ENCODE results near the gene HOXA3. TPM values are rescaled to one million over a fixed set of nuclear protein-coding genes. Genes with fewer than 3 reads are reported as not detected.

Gene HOXA3
- total RNA-seq, 2 experiments from 2014 or later: not detected

DNA sequence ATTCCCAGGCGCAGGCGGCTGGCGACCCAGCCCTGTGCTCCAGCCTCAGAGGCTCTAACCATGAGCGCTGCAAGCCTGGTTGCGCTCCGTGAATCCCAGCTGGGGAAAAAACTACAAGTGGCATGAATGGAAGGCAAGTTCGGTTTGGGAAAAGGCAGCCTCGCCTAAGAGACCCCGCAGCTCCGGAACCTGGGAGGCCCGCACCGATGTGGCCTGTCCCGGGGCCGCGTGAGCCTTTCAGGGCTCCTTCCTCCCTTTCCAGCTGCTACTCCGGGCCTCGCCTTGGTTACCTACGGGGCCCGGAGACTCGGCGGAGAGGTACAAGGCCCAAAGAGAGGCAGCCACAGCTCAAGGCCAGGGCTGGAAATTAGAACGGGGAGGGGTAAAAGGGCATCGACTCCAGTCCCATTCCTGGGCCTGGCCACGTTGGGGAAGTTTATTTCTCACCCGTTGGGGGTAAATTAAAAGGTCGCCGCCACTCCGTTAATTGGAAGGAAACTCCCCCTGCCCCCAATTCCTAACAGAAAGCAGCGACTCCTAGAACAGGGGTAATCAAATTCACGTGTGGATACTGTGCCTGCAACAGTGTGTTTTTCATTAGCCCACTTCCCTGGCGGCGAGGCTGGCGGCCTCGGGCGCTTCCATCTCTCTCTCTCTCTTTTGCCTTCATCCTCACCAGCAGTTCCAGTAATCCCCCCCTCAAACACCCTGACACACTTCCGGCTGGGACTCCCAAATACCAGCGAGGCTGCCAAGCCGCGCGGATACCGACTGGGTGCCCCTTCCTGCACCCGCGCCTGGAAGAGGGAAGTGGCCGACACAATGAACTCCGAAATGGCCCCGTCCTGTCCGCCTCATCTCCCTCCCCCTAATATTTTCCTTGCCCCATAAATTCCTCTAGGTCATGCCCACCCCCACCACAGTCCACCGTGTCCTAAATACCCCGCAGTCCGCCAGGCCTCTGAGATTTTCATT lies 14.4 kb upstream of the HOXA3 start:
- ChIA-PET POLR2A (interaction anchor here (0.7 to 1.2 kb wide), 2 partner anchors 12 to 14 kb away, joined by 3 to 4 read pairs; partner anchors contain the start of gene HOXA3), CTCF (interaction anchor here (0.9 to 1.9 kb wide), 11 partner anchors 9 to 485 kb away, joined by 3 to 6 read pairs (median 4); partner anchors contain the start of gene EVX1)
- Mint-ChIP-seq H3K4me1 (ENCODE audit: low read depth) (peaks cover 31% of the 10 kb centered on the region), H3K4me3 (no peak overlapping the region), H3K36me3 (ENCODE audit: low read depth) (no peaks in the 10 kb centered on the region), H3K27ac (no peak overlapping the region), H3K9me3 (no peaks in the 10 kb centered on the region), H3K27me3 (peaks cover 86% of the 10 kb centered on the region)
- ATAC-seq: no peak
- TF ChIP-seq, protein P1, sequence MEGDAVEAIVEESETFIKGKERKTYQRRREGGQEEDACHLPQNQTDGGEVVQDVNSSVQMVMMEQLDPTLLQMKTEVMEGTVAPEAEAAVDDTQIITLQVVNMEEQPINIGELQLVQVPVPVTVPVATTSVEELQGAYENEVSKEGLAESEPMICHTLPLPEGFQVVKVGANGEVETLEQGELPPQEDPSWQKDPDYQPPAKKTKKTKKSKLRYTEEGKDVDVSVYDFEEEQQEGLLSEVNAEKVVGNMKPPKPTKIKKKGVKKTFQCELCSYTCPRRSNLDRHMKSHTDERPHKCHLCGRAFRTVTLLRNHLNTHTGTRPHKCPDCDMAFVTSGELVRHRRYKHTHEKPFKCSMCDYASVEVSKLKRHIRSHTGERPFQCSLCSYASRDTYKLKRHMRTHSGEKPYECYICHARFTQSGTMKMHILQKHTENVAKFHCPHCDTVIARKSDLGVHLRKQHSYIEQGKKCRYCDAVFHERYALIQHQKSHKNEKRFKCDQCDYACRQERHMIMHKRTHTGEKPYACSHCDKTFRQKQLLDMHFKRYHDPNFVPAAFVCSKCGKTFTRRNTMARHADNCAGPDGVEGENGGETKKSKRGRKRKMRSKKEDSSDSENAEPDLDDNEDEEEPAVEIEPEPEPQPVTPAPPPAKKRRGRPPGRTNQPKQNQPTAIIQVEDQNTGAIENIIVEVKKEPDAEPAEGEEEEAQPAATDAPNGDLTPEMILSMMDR (IDR thresholded peaks at IDR 0.05): no peak
- DNase-seq: no peak
- intact Hi-C loops (cut with micrococcal nuclease): loop anchor here (5.0 kb wide), 1 partner anchor 35 kb away; the partner anchor contains the start of gene HOXA13

DNA sequence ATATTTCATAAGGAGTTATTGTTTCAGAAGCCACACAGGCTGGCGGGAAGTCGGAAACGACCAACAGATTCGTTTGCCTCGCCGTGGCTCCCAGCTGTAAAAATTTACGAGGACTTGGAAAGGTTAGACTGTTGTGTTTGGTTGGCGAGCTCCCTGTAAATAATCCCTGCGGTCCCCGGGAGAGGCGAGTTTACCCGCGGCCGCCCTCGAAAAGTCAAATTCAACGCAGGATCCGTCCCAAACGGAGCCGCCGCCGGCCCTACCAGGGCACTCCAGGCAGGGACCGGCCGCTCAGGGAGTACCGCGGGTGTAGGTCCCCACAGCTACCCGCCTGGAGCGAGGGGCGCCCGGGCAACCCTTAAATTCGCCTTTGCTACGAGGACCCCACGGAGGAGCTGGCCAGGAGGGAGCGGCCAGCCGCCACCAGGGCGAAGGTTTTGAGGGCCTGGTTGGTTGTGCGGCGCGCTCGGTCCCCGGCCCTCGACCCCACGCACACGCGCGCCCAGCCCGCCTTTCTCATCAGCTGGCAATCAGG lies 13.7 kb upstream of the HOXA3 start:
- H3K9me3 Mint-ChIP-seq: no peaks in the 10 kb centered on the region
- H3K36me3 Mint-ChIP-seq (ENCODE audit: low read depth): no peaks in the 10 kb centered on the region
- no peak overlapping the region for H3K27ac Mint-ChIP-seq
- CTCF ChIA-PET: interaction anchor here (0.9 to 1.9 kb wide), 9 partner anchors 8 to 484 kb away, joined by 3 to 5 read pairs (median 4); partner anchors contain the start of gene EVX1
- POLR2A ChIA-PET: interaction anchor here (0.7 to 1.2 kb wide), 3 partner anchors 11 to 14 kb away, joined by 3 to 4 read pairs (median 4); partner anchors contain the start of gene HOXA3
- no peak overlapping the region for H3K4me3 Mint-ChIP-seq
- H3K4me1 Mint-ChIP-seq (ENCODE audit: low read depth): peaks cover 28% of the 10 kb centered on the region
- intact Hi-C loops (cut with micrococcal nuclease): loop anchor here (5.0 kb wide), 1 partner anchor 36 kb away; the partner anchor contains the start of gene HOXA13
- DNase-seq (no peak), ATAC-seq (no peak)
- TF ChIP-seq, protein P1 (IDR thresholded peaks at IDR 0.05): no peak
- H3K27me3 Mint-ChIP-seq: peaks cover 81% of the 10 kb centered on the region

DNA sequence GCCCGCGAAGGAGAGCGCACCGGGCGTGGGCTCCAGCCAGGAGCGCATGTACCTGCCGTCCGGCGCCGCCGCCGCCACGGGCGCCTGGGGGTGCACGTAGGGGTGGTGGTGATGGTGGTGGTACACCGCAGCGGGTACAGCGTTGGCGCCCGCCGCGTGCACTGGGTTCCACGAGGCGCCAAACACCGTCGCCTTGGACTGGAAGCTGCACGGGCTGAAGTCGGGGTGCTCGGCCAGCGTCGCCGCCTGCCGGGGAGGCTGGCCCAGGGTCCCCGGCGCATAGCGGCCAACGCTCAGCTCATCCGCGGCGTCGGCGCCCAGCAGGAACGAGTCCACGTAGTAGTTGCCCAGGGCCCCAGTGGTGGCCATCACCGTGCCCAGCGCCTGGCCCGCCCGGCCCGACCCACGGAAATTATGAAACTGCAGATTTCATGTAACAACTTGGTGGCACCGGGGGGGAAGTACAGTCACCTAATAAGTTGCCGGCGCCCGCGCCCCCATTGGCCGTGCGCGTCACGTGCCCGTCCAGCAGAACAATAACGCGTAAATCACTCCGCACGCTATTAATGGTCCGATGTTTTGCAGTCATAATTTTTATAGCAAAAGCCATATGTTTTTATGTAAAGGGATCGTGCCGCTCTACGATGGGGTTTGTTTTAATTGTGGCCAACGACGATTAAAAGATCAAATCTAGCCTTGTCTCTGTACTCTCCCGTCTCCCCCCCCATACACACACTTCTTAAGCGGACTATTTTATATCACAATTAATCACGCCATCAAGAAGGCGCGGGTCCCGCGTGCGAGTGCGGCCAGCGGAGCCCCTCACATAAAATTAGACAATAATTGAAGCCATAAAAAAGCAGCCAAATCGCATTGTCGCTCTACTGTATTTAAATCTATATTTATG lies 13.0 kb upstream of the HOXA3 start, which contains the start of gene HOXA9:
Gene HOXA9 (minus strand): TSS at position 449 of the 907 bp plus-strand sequence. CDS start 80 bp downstream, at position 369.
- H3K36me3 Mint-ChIP-seq (ENCODE audit: low read depth): no peaks in the 10 kb centered on the region
- no peaks in the 10 kb centered on the region for H3K9me3 Mint-ChIP-seq
- DNase-seq (no peak), ATAC-seq (no peak)
- H3K27me3 Mint-ChIP-seq: peaks cover 78% of the 10 kb centered on the region
- H3K4me3 Mint-ChIP-seq: peak within 1 kb of the TSS; percentile 38
- H3K4me1 Mint-ChIP-seq (ENCODE audit: low read depth): peaks cover 28% of the 10 kb centered on the region
- H3K27ac Mint-ChIP-seq: no peak within 1 kb of the TSS
- ChIA-PET POLR2A (interaction anchor here (1.2 kb wide), 2 partner anchors 10 to 13 kb away, joined by 4 read pairs; partner anchors contain the start of gene HOXA3), CTCF (interaction anchor here (1.0 to 1.9 kb wide), 7 partner anchors 8 to 483 kb away, joined by 3 to 5 read pairs (median 4); no protein-coding TSS in a partner anchor)
- intact Hi-C loops (cut with micrococcal nuclease): loop anchor here (5.0 kb wide), 1 partner anchor 37 kb away; the partner anchor contains the start of gene HOXA13
- TF ChIP-seq, protein P1 (IDR thresholded peaks at IDR 0.05): no peak

DNA sequence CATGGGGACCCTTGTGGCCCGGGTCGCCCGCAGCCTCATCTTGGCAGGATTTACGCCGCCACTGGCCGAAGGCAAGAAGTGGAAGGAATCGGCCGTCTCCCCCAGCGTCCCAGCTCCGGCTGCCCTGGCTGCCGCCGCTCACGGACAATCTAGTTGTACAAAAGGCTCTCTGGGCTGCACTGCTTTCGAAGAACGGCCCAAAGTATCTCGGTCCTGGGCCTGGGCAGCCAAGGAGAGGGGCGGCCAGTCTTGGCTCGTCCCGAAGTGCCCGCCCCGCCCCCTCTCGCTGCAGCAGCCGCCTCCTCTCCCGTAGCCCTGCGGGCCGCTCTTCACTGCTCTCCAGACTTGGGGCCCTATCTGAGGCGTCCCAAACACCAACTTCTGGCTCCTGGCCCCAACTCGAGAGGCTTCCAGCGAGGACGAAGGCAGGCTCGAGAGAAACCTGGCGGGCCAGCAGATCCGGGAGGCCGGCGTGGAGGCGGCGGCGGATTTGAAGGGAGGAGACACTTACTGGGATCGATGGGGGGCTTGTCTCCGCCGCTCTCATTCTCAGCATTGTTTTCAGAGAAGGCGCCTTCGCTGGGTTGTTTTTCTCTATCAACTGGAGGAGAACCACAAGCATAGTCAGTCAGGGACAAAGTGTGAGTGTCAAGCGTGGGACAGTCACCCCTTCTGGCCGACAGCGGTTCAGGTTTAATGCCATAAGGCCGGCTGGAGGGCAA lies 12.1 kb upstream of the HOXA3 start:
- intact Hi-C loops (cut with micrococcal nuclease): loop anchor here (5.0 kb wide), 1 partner anchor 38 kb away; the partner anchor contains the start of gene HOXA13
- ChIA-PET CTCF (interaction anchor here (4.5 kb wide), 1 partner anchor 11 kb away, joined by 61 read pairs; the partner anchor contains the start of gene HOXA10), POLR2A (no interaction called here)
- Mint-ChIP-seq H3K4me1 (ENCODE audit: low read depth) (peaks cover 32% of the 10 kb centered on the region), H3K27me3 (peaks cover 80% of the 10 kb centered on the region), H3K27ac (no peak overlapping the region), H3K4me3 (no peak overlapping the region), H3K36me3 (ENCODE audit: low read depth) (no peaks in the 10 kb centered on the region), H3K9me3 (no peaks in the 10 kb centered on the region)
- ATAC-seq (no peak), DNase-seq (no peak)
- TF ChIP-seq, protein P1 (IDR thresholded peaks at IDR 0.05): no peak
